ENCODE results near the gene OTX2.

DNA sequence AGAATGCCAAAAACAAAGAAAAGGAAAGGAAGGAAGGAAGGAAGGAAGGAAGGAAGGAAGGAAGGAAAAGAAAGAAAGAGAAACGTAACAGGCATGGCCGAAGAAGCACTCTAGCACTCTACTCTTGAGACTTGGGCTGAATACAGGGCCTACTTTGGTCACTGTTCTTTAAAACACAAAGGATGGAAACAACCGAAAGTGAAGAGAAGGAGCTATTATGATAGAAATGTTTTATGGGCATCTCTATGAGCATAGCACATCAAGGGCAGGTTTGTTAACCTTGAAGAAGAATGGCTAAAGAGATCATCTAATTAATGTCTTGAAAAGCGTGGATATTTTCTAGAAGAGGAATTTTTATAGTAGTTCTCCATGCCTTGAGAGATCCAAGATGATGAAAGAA is 15.9 kb upstream of the OTX2 start:
- TF ChIP-seq CTCF (IDR thresholded peaks at IDR 0.05) (no peak), POLR2A (IDR thresholded peaks at IDR 0.05) (no peak), POLR2AphosphoS5 (IDR thresholded peaks at IDR 0.05; ENCODE audit: insufficient read depth in 1 of 2, low read depth in 1 of 2) (no peak)
